HUES48 (cell line): ENCODE results near the gene EFR3B.

Experiments used
- H3K27ac ChIP-seq: one replicate; pipeline ENCODE4 v1.7.0; 2013; ENCODE audit warnings: low read depth, low read length, inconsistent platforms
- H3K27me3 ChIP-seq: 2 replicates; pipeline ENCODE4 v1.6.1; 2013; ENCODE audit warnings: mild to moderate bottlenecking, low read length; ENCODE audit not compliant: control insufficient read depth, insufficient read depth
- H3K36me3 ChIP-seq: 2 replicates; pipeline ENCODE4 v1.6.1; 2013; ENCODE audit warnings: low read length; ENCODE audit not compliant: control insufficient read depth, insufficient read depth
- H3K4me1 ChIP-seq: 2 replicates; pipeline ENCODE4 v1.6.1; 2013; ENCODE audit warnings: mild to moderate bottlenecking, low read length; ENCODE audit not compliant: control insufficient read depth, insufficient read depth
- H3K4me3 ChIP-seq: 2 replicates; pipeline ENCODE4 v1.5.1; 2013; ENCODE audit warnings: mild to moderate bottlenecking, low read depth, low read length
- H3K9ac ChIP-seq: 2 replicates; pipeline ENCODE4 v1.6.1; 2013; ENCODE audit warnings: mild to moderate bottlenecking, low read depth, low read length, moderate library complexity
- H3K9me3 ChIP-seq: 2 replicates; pipeline ENCODE4 v1.6.1; 2013; ENCODE audit warnings: low read length; ENCODE audit not compliant: control insufficient read depth, insufficient read depth

EFR3B gene

DNA sequence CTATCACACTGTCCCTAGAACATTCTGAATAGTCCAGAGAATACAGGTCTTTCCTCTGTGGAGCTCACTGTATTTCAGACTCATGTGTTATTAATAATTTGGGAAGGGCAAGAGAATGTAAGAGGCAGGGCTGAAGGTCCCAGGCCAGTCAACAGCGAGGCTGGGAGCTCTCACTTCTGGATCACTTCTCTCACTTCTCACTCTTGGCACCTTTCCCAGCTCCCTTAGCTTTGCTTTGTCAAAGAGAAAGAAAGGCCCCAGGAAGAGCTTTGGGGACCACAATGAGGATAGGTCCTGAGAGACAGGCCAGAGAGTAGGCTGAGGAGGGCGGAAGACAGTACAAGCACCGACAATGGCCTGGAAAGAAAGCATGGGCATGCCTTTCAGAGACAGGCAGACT, 11.2 kb downstream of the EFR3B start:
- Histone ChIP-seq H3K27me3 (no peaks in the 10 kb centered on the region), H3K9ac (no peak overlapping the region), H3K27ac (no peak overlapping the region), H3K4me3 (no peak overlapping the region), H3K36me3 (no peaks in the 10 kb centered on the region), H3K9me3 (no peaks in the 10 kb centered on the region), H3K4me1 (peaks cover 8% of the 10 kb centered on the region)

DNA sequence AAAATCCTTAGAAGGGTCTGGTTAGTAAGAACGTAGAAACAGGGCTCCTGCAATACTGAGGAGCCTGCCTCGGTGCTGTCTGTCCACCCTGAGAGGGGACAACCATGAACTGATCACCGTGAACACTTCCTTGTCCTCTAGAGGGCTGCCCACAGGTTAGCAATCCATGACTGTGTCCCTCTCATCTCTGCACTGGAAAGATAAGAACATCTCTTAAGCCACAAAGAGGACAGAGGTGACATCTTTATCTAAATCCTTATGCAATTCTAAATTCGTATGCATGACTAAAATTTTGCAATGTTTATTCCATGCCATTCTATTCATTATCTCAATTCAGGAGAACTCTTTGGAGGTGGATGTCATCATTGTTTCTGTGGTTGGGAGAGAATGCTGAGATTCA, 12.8 kb downstream of the EFR3B start:
- Histone ChIP-seq H3K27me3 (no peaks in the 10 kb centered on the region), H3K4me3 (no peak overlapping the region), H3K27ac (no peak overlapping the region), H3K36me3 (no peaks in the 10 kb centered on the region), H3K4me1 (peaks cover 8% of the 10 kb centered on the region), H3K9ac (no peak overlapping the region), H3K9me3 (no peaks in the 10 kb centered on the region)

DNA sequence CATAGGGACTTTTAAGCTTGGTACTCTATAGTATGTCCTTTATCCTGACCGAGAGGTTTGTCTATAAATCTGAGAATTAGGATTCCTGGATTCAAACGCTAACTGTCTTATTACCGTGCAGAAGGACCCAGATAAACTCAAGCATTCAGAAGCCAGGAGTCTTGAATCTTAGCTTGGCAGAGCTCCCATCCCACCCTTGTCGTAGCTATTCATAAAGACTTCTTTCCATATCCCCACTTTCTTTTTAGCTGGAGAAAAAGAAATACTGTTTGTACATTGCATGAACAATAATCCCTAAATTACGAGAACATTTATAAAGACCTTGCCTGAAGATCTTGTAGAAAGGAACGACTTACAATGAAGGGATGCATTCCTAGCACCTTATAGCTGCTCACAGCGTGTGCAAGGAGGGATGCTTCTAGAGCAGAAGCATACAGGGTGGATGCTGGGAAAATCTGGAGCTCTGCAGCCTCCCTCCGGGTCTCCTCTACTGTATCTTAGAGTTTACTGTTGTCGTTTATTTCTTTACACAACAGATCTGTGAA, 13.6 kb downstream of the EFR3B start:
- Histone ChIP-seq H3K9me3 (no peaks in the 10 kb centered on the region), H3K27me3 (no peaks in the 10 kb centered on the region), H3K27ac (no peak overlapping the region), H3K9ac (no peak overlapping the region), H3K4me1 (peaks cover 5% of the 10 kb centered on the region), H3K4me3 (no peak overlapping the region), H3K36me3 (no peaks in the 10 kb centered on the region)

DNA sequence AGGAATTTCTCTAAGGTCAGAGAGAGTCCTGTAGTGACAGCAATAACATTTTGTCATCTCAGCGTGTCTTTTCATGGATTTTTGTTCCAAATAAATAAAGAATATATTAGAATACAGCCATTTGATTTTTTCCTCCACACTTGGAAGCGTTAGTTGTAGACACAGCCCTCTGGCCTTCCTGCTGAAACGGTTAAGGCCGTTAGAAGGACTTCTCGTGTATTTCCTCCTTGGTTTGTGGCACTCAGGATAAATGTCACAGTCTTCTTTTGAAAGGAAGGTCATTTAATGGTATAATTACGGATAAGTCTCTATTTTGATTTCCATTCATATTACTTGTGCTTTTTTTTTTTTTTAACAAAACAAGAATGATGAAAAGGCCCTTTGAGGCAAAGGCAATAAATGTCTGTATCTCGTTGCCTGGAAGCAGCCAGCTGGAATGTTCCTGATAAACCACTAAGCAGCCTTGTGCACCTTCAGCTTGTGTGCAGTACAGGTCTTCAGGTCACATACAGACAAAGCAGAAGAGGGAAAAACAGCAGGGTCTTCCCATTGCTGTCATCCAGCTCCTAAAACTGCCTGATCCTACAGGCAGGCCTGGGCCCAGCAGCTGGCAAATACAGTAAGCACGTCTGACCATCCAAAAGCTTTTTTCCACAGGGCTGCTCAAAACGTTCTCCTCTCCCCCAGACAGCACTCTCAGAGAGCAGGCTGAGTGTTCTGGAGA, 14.4 kb downstream of the EFR3B start:
- no peaks in the 10 kb centered on the region for H3K9me3 ChIP-seq
- H3K9ac ChIP-seq = no peak overlapping the region
- H3K4me3 ChIP-seq = no peak overlapping the region
- no peaks in the 10 kb centered on the region for H3K4me1 ChIP-seq
- H3K27me3 ChIP-seq = no peaks in the 10 kb centered on the region
- H3K36me3 ChIP-seq = no peaks in the 10 kb centered on the region
- no peak overlapping the region for H3K27ac ChIP-seq

DNA sequence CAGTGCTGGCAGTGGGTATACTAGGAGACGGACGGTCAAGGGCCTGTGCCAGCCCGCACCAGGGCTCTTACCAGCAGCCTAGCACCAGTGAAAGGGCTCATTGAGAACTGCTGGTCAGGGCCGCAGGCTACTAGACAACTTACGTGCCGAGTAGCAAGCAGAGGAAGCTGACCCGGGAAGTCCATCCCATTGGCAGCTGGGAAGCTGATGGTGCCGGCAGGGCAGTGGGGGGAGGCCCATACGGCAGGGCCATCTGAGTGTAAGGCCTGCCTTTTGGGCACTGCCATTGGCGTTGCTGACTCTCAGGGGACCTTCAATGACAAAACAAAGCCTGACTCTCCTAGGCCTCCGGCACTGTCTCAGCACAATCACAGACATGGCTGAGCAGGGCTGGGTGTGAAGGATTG, 20.6 kb downstream of the EFR3B start:
- Histone ChIP-seq H3K4me3 (no peak overlapping the region), H3K9me3 (no peaks in the 10 kb centered on the region), H3K27ac (no peak overlapping the region), H3K36me3 (no peaks in the 10 kb centered on the region), H3K9ac (no peak overlapping the region), H3K4me1 (no peaks in the 10 kb centered on the region), H3K27me3 (no peaks in the 10 kb centered on the region)

DNA sequence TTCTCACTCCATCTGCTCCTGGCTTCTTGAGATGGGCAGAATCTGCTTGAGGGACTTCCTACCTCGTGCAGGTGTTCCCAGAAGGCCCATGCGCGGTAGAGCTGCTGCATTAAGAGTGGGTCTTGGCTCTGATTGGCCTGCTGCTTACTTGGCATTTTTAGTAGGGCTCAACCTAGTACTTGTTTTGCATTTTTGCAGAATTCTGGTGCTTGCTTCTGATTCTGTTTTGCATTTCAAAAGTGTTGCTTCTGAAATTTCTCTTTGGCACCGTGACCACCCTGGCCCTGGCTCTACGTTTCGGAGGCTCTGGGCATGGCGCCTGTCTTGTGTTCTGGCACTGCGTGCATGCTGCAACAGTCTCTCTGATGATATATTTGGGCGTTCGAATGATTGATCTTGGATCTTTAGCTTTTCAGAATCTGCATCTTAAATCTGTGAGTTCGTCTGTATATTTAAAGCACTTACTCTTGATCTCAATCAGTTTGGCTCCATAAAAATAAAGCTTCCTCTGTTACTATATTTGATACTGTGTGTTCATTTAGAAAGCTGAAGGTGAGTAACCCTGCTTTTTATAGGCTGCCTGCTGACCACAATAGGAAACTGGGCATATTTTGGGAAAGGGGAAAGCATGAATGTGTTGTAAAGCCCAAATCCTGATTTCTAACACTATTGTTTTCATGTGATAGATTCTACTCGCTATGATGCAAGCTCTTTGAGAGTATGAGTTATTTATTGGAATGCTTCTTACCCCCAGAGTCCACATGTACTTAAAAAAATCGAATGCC, 22.2 kb downstream of the EFR3B start:
- Histone ChIP-seq H3K4me3 (no peak overlapping the region), H3K4me1 (no peaks in the 10 kb centered on the region), H3K36me3 (no peaks in the 10 kb centered on the region), H3K27ac (no peak overlapping the region), H3K27me3 (no peaks in the 10 kb centered on the region), H3K9ac (no peak overlapping the region), H3K9me3 (no peaks in the 10 kb centered on the region)

DNA sequence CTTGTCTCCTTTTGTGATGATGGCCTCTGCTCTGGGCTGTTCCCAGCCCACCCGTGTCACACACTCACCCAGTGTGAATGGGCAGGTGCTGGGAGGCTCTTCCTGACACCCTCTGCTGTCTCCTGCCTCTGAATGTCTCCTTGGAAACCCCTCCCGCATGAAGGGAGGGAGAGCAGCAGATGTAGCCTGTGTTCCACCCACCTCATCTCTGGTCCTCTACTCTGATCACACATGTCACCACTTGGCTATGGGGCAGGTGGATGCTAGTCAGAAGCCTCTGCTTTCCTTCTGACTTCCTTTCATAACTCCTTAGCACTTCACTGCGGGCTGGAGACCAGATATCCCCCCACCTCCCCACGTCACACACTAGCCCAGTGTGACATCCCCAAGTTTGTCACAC, 23.9 kb downstream of the EFR3B start:
- Histone ChIP-seq H3K27ac (no peak overlapping the region), H3K4me3 (no peak overlapping the region), H3K9me3 (no peaks in the 10 kb centered on the region), H3K27me3 (no peaks in the 10 kb centered on the region), H3K9ac (no peak overlapping the region), H3K36me3 (no peaks in the 10 kb centered on the region), H3K4me1 (no peaks in the 10 kb centered on the region)

DNA sequence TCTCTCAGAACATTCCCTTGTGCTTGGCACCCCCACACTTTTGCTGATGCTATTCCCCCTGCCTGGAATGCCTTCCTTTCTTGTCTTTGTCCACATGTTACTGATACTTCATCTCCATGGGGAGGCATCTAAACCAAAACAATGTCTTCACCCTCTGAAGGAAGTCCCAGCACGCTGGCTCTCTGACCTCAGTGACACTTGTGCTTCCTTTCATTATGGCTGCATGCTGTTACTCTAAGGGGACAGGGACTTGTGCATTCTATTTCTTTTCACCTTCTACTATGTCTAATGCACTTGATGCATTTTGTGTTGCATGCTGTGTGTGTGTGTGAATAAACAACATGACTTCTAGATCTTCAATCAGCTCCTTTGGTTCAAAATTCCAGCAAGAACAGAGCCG, 24.6 kb downstream of the EFR3B start:
- Histone ChIP-seq H3K27ac (no peak overlapping the region), H3K9ac (no peak overlapping the region), H3K27me3 (no peaks in the 10 kb centered on the region), H3K36me3 (no peaks in the 10 kb centered on the region), H3K9me3 (no peaks in the 10 kb centered on the region), H3K4me3 (no peak overlapping the region), H3K4me1 (no peaks in the 10 kb centered on the region)

DNA sequence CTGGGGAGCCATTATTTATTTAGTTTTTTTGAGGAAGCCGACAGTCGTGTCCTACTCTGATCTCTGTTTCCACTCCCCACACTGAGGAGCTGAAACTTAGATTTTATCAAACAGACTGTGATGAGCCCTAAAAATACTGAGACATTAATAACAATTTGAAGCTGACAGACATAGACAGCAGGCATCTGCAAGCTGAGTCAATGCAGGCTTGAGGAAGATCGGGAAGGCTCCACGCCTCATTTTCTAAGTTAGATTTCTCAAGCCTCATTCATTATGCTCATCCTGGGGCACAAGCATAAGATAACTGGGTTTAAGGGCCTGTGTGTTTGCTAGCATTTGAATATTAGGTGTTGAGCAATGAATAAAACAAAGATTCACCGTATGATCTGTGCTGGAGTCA, 26.3 kb downstream of the EFR3B start:
- H3K9me3 ChIP-seq = no peaks in the 10 kb centered on the region
- H3K4me3 ChIP-seq = no peak overlapping the region
- no peaks in the 10 kb centered on the region for H3K4me1 ChIP-seq
- no peak overlapping the region for H3K27ac ChIP-seq
- no peaks in the 10 kb centered on the region for H3K36me3 ChIP-seq
- no peak overlapping the region for H3K9ac ChIP-seq
- no peaks in the 10 kb centered on the region for H3K27me3 ChIP-seq

DNA sequence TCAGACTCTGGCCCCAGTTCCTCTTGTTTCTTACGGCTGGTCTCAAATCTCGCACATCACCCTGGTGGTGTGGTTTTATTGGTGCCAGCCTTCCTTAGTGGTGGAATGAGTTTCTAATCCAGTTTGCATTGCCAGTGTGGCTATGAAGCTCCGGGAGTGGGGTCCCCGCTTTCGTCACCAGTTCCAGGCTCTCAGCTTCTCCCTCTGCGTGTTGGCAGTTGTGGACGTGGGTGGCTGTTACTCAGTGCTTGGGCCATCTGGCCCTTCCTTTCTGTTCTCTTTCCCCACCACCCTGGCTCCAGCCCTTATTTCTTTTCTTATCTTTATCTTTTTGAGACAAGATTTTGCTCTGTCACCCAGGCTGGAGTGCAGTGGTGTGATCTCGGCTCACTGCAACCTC, 30.1 kb downstream of the EFR3B start:
- no peaks in the 10 kb centered on the region for H3K4me1 ChIP-seq
- H3K36me3 ChIP-seq = no peaks in the 10 kb centered on the region
- H3K9me3 ChIP-seq = no peaks in the 10 kb centered on the region
- H3K4me3 ChIP-seq = no peak overlapping the region
- no peak overlapping the region for H3K9ac ChIP-seq
- H3K27ac ChIP-seq = no peak overlapping the region
- no peaks in the 10 kb centered on the region for H3K27me3 ChIP-seq

DNA sequence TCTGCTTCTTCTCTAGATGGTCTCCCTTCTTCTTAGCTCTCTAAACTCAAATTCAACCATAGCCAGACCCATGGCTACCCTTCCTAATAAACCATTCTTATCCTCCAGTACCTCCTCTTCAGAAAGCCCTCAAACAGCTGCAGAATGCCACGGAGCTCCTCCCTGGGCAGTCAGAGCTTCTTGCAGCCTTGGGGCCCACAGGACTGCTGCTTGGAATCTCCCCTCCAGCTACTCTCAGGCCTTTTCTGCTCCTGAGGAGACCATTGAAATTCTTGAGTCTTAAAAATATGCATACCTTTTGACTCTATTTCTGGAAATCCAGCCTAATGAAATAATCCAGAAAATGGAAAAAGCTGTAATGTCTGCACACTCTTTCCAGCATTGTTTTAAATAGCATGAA, 30.7 kb downstream of the EFR3B start:
- no peaks in the 10 kb centered on the region for H3K4me1 ChIP-seq
- H3K4me3 ChIP-seq = no peak overlapping the region
- no peak overlapping the region for H3K9ac ChIP-seq
- H3K9me3 ChIP-seq = no peaks in the 10 kb centered on the region
- H3K27me3 ChIP-seq = no peaks in the 10 kb centered on the region
- H3K27ac ChIP-seq = no peak overlapping the region
- H3K36me3 ChIP-seq = no peaks in the 10 kb centered on the region
